RCC 7860 (cell line): ENCODE results near the gene RAMP3.
"Not testable (repeated sequence)": the region's sequence is repeated elsewhere in the genome, so short reads cannot be mapped to it uniquely, and the experiment has no call there.

ENCODE experiments used
- DNase-seq: peaks from one replicate; pipeline ENCODE4 v3.0.0-alpha.2; 2015; ENCODE audit warnings: low spot score
- FAIRE-seq: peaks from 2 replicates; lab custom pipeline; 2012; peaks lifted over from hg19 to GRCh38; lab: Jason Lieb, UNC

Gene RAMP3

DNA sequence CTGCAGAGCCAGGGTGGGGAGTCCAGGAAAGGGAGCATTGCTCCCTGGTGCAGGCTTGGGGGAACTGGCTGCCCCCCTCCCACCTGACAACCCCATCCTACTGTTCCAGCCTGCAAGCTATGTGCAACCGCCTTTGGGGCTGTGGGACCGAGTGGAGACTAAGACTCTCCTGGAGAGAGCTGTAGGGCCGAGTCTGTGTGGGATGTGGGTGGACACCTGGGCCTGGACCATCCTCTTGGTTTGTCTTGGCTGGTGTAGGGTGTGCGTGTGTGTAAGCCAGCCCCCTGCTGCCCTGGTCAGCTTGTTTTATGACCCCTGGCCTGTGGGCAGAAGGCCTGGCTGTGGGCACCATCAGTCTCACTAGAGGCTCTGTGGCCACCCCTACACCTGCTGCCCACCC, 1.6 kb upstream of the RAMP3 start:
- FAIRE-seq (no peak), DNase-seq (no peak)

DNA sequence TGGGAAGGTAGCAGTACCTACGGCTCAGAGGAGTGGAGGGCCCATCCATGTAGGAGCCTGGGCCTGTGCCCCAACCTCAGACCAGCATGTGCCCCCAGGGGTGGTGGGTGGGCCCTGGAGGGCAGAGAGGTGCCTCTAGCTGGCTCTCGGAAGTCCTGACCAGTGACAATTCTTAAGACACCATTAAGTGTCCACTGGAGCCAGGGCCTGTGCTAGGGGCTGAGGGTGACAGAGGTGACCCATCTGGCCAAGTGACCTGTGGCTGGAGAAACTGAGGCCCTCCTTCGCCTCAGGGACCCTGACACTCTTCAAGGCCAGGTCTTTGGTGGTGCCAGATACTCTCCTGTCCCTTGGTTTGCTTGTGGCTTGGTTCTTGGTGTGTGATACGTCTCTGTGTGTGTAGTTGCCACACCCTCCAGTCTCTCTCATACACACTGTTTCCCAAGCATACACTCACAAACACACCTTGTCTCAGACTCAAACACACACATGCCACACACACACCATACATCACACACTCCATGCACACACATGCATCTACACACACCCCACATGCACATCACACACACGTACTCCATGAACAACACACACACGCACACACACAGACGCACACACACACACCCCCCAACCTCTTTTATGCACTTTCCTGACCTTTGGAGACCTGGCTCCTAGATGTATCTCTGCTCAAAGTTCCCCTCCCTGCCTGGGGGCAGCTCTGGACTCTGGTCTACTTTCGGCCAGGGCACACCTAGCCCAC, 897 bp upstream of the RAMP3 start:
- FAIRE-seq (no peak), DNase-seq (no peak)

DNA sequence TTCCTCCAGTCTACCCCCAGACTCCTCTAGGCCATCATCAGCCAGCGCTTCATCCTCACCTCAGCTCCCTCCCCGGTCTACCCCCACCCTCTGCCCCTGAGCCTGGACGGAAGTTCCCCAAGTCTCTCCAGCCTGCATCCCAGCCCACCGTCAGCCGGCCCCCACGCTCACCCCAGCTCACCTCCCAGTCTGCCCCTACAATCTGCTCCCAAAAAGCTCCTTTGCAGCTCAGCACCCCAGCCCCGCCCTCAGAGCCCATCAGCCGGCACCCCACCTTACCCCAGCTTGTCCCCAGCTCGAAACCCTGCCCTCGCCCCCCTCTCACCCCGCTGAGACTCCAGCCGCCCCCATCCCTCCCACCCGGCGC, 322 bp upstream of the RAMP3 start:
- DNase-seq (no peak), FAIRE-seq (no peak)

DNA sequence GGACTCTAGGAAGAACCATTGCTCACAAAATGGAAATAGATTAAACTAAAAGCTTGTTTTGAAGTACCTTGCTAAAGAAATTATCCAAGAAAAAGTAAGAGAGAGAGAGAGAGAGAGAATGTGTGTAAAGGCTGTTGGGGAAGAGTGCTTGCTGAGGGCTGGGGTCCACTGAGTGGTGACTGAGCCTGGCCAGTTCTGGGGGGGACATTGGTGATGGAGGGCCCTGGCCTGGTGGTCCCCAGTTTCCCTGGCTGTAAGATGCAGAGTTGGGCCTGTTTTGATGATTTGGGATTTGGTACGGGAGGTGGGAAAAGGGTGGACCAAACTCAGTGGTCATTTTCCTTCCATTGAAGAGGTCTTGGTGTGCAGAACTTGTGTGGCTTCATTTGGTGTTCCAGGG, 880 bp downstream of the RAMP3 start:
- DNase-seq (no peak), FAIRE-seq (no peak)

DNA sequence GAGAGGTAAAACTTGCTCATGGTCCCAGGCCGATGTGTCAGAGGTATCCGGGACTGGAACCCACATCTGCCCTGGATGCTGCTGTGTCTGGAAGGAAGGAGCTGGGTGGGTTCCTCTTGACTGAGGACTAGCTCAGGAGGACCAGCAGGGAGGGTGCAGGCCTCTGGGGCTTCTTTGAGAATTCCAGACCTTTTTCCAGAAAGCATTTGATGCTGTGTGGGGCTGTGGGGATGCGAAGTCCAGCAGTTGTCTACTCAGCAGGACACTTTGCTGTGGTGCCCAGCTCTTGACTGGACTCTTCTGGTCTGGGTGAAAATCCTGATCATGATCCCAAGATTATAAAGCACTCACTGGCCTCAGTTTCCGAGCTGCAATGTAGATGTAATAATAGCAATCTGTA, 1.7 kb downstream of the RAMP3 start:
- DNase-seq: no peak
- FAIRE-seq: no peak

DNA sequence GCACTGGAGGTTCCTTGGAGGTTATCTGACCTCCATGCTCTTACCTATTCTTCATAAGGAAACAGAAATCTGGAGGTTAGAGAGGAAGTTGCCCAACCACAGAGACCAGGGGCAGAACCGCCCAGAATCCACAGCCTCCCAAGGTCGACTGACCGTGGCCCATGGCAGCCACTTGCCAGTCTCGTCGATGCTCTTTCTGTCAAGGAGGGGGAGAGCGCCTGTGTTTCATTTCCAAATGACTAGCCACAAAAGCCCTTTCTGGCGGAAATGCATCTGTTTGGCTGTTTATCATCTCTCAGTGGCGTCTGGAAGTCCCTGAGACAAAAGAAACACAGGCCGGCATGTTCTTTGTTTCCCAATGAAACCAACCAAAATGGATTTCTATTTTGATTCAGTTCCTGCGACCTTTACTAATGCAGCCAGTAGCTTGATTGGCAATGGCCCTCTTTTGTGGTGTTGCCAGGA, 2.9 kb downstream of the RAMP3 start:
- DNase-seq (no peak), FAIRE-seq (no peak)

DNA sequence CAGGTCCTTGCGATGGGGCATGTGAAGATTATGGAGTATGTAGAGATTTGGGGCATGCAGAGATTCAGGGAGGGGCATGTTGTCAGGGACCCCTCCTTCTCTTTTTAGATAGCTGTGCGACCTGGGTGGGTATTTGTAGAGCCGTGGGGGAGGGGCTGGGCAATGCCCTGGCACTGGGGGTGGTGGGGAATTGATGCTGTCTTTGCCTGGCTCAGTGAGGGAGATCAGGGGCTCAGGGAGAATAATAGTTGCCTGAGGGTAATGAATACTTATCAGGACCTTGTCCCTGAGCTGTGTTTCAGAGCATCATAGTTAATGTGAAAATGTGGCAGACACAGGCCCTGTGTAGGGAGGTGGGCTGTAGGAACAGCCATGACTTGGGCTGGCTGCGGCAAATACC, 3.5 kb downstream of the RAMP3 start:
- DNase-seq: no peak
- no peak for FAIRE-seq

DNA sequence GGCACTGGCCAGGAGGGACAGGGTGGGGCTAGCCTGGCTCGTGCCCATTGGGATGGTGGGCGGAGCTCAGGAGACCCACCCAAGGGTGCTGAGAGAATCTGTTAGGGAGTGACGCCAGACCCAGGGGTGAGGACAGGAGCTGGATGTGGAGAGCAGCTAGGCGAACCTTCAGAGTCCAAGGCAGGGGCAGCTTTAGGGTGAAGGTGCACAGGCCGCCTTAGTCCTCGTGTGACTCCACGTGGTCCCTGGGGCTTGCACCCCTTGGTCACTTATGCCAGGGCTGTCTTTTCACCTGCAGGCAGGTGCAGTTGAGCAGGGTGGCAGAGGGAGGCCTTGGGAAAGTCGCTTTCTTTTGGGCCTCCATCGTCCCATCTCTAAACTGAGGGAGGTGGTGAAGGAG, 4.3 kb downstream of the RAMP3 start:
- DNase-seq: no peak
- FAIRE-seq: no peak

DNA sequence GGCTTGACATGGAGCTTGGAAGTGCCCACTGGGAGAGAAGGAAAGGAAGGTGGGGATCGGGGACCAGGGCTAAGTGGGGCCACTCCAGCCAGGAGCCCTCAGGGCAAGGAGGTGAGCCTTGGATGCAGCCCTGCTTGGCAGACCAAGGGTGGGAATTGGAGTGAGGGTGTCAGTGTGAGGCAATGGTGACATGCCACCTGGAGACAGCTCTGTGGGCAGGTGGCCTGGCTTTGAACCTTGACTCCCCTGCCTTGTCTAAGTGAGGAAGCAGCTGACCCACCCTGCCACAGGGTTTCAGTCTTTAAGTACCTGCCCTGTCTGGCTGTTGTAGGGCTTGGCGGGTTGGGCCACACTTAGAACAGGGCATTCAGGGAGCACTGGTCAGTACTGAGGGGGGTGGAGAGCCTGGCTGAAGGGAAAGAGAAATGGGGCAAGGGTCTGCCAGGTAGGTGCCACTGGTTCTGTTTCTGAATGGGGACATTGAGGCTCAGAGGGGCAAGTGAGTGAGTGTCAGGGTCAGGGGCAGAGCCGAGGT, 4.8 kb downstream of the RAMP3 start:
- FAIRE-seq: no peak
- DNase-seq: no peak

DNA sequence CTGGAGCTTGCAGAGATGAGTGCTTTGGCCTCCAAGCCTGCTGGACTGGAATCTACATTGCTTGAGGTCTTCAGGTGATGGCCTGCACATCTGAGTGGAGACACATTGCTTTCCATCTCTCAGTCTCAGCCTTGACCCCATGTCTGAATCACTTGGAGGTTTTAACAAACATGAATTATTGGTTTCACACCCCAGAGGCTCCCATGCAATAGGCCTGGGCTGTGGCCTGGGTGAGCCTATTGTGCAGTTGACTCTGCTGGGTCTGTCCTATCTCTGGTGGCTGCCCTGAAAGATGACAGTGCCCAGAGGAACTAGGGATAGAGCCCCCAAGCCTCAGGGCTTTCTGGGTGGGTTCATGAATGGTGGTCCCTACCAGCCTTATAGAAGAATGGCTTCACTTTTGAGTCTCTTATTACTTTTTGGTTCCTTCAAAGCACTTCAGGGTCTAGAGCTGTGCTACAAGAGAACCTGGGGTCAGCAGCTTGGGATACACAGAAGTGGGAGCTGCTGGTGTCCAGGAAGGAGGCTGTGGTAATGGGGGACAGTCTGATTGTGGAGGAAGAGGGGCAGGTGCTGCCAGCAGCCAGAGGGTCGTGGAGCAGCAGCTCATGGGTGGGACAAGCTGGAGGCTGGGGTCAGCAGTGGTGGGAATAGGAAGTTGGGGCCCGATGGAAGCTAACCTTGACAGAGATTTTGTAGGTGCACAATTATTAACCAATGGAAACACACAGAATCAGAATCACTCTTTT, 5.5 kb downstream of the RAMP3 start:
- no peak for DNase-seq
- FAIRE-seq: no peak

DNA sequence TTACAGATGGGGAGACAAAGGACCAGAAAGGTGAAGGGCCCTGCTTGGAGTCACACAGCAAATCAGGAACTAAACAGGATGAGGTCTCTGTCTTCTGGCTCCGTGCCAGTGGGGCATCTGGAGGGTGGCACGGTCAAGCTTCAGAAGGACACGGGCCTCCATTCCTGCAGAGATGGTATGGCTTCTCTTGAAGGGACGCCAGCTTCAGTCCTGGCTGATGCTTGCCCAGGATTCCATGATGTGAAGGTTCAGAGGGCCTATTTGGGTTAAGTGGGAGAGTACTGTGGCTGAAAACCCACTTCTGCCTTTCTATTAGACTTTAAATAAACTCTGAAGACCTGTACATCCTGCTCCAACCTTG, 6.1 kb downstream of the RAMP3 start:
- DNase-seq: no peak
- FAIRE-seq: no peak

DNA sequence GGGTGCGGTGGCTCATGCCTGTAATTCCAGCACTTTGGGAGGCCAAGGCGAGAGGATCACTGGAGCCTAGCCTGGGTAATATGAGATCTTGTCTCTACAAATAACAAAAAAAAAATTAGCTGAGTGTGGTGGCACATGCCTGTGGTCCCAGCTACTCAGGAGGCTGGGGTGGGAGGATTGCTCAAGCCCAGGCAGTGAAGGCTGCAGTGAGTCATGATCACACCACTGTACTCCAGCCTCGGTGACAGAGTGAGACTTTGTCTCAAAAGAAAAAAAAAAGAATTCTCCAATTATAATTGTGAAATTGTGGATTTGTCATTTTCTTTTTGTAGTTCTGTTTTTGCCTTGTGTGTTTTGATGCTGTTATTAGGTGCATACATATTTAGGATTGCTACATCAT, 6.7 kb downstream of the RAMP3 start:
- FAIRE-seq: not testable (repeated sequence)

DNA sequence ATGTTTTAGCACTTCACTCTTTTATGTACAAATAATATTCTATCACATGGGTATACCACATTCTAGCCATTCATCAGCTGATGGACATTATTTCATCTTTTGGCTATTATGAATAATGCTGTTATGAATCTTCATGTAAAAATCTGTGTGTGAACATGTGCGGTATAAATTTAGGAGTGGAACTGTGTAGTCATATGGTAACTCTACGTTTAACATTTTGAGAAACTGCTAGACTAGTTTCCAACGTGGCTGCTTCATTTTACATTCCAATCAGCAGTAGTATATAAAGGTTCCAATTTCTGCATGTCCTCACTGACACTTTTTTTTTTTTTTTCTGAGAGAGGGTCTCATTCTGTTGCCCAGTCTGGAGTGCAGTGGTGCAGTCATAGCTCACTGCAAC, 8.3 kb downstream of the RAMP3 start:
- DNase-seq: no peak
- FAIRE-seq: no peak

More for the DNA sequence above, 6.7 kb downstream of the RAMP3 start:
- DNase-seq: not testable (repeated sequence)

DNA sequence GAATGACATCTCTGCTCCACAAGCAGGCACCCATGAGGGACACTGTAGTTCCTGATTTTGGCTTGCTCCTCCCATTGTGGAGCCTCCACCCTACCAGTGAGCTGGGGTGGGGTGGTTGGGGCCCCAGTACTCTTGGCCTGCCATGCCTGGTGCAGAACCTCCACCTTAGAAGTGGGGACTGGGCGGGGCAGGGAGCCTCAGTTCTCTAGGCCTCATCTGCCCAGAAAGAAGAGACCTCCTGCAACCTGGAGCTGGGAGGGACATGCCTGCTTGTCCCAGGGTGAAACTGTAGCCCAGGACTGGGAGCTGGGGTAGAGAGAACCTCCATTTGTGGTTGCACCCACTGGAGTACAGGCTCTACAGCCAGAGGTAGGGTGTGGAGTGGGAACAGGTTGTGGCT, 14.4 kb downstream of the RAMP3 start:
- DNase-seq (no peak), FAIRE-seq (no peak)

DNA sequence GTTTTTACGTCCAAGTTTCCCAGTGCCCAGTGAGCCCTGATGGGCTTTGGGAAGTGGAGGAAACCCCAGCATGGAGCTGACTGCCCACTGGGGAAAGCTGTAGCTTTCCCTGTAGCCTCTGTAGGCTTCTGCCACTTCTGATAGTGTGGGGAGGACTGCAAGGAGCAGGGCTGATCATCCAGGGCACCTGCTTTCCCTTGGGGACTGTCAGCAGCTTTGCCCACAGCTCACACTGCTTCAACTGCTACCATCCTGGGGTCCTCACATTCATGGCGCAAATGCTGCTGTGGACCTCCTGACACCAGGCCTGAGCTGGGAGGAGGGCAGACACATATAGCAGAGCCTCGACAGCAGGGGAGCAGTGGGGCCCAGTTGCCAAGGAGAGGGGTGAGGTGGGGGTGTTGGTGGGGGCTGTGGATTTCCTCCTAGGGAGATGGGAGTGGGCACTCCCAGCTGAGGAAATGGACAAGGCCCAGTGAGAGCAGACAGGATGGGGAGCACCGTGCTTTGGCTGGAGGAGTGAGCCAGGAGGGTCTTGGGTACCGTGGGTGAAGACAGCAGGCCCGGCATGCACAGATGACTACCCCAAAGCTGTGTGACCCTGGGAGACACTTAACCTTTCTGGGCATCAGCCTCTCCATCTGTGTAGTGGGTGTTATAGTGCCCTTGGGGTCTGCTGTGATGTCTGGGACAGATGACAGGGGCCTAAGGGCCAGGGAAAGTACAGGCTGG, 16.2 kb downstream of the RAMP3 start:
- no peak for DNase-seq
- FAIRE-seq: no peak

DNA sequence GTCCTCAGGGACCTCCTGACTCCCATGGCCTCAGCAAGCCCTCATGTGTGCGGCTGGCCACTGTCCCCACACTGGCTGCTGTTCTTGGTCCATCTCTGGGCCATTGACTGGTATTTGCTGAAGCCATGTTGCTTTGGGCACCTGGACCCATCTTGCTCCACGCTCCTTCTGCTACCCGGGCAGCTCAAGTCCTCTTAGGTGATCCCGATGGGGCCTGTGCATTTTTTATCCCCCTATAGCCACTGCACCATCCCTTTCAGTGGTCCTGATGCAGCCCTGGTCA, 16.7 kb downstream of the RAMP3 start:
- FAIRE-seq: no peak

DNA sequence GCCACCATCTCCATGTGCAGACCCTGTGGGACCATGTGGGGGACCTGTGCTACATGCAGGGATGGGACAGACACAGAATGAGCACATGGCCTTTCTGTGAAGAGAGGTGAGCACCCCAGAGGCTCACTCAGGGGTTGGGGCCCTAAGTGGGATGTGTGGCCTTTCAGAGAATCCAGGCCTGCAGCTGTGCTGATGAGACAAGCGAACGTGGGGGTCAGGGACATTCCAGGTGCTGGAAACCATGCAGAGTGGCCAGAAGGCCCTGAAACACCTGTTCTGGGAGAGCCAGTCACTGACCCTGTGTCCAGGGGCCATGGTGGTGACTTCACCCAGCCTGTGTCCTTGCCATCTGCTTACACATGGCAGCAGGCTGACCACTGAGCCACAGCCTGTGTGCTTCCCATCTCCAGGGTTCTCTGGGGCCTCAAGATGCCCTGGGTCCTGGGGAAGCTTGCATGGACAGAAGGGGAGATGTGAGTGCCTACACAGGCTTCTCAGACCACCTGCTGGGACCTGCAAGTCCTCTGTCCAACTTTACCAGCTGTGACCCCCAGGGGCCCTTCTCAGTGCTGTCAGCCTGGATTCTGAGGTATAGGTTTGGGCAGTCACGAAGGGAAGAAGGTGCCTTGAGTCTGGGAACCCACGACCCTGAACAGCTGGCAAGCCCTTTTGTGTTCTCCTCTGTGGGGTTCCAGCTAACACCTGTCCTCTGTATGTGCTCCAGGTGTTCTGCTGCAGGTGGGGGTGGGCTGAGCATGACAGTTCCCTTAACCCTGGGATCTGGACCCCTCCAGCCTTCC, 17.6 kb downstream of the RAMP3 start:
- DNase-seq (no peak), FAIRE-seq (no peak)

More for the DNA sequence above, 16.7 kb downstream of the RAMP3 start:
- no peak for DNase-seq

DNA sequence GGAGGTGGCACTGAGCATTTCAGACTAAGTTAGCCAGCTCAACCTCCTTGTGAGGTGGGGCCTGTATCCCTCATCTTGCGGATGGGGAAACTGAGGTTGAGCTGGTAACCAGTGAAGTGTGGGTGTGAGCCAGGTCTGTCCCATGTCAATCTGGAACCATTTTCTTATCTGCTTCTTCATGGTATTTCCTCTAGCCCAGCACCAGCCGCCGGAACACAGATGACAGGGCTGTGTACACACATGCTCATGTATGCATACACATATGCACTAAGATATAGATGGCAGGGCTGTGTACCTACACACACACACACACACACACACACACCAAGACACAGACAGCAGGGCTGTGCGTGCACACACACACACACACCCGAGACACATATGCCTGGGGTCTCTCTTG, 18.5 kb downstream of the RAMP3 start:
- FAIRE-seq: no peak
- no peak for DNase-seq

DNA sequence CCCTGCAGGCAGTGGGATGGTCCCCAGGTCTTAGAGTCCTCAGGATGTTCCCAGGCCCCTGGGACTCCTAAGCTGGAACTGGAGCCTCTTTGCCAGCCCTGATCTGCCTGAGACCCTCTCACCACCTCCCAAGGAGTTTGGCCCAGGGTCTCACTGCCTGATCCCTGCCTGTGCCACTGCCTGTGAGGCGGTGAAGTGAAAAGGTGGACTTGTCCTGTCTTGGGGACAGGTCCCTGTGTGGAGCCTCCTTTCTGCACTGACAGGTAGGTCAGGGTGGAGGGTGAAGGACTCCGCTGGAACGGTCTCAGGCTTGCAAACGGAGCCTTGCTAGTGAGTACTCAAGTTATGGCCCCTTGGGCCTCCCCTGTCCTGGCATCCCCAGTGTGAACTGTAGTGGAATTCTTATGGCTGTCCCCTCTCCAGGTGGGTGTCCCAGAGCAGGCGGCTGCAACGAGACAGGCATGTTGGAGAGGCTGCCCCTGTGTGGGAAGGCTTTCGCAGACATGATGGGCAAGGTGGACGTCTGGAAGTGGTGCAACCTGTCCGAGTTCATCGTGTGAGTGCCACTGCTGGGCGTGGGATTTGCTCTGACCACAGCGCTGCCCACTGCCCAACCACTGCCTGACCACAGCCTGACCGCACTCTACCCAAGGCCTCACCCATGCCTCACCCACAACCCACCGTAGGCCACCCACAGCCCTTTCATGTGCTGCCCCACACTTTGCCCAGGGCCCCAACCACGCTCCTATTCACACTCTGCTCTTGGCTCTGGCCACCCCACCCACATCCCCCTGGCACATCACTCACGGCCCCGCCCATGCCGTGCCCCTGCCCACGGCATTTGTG, 19.5 kb downstream of the RAMP3 start:
- no peak for FAIRE-seq
- DNase-seq: no peak

DNA sequence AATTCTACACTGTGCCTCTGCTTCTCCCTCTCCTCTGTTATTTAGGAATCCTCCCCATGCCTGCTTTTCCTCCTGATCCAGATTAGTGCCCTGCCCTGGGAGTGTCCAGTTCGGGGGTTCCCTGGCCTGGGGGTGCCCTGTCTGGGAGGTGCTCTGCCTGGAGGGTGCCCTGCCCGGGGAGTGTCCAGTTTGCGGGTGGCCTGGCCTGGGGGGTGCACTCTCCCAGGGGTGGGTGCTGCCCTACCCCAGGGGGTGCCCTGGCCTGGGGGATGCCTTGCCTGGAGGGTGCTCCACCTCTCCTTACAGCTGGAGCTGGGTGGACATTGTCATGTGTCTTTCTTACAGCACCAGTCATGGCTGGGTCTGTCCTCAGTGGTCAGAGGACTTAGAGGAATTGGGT, 20.2 kb downstream of the RAMP3 start:
- DNase-seq (no peak), FAIRE-seq (no peak)
